ENCODE measurements around the gene KCTD5.

GRCh38 chr16:2664574-2664982 is 17.7 kb upstream of the KCTD5 start:
- no peak for TF ChIP-seq CTCF (tag by site-specific recombination; IDR thresholded peaks at IDR 0.05)
- TF ChIP-seq ZNF311 (tag by site-specific recombination; IDR thresholded peaks at IDR 0.05; ENCODE audit: borderline replicate concordance): no peak
- no peak for TF ChIP-seq ZNF114 (tag by site-specific recombination; IDR thresholded peaks at IDR 0.05)
- no peak for TF ChIP-seq ZNF521 (tag by site-specific recombination; IDR thresholded peaks at IDR 0.05)
- peak; percentile 44; the same call in 1 of the 2 replicates for TF ChIP-seq ZEB2 (tag by site-specific recombination; IDR thresholded peaks at IDR 0.05)
- no peak for TF ChIP-seq ZNF2 (tag by site-specific recombination; IDR thresholded peaks at IDR 0.05)
- TF ChIP-seq ZNF391 (tag by site-specific recombination; IDR thresholded peaks at IDR 0.05; ENCODE audit: borderline replicate concordance, low read depth): peak; percentile 48; the same call in 1 of the 2 replicates
- no peak for TF ChIP-seq ZFP3 (tag by site-specific recombination; IDR thresholded peaks at IDR 0.05; ENCODE audit: low read depth)
- TF ChIP-seq ZNF23 (tag by site-specific recombination; IDR thresholded peaks at IDR 0.05; ENCODE audit: borderline replicate concordance): no peak
- TF ChIP-seq ZBTB6 (tag by site-specific recombination; IDR thresholded peaks at IDR 0.05): no peak
- peak; percentile 90 for TF ChIP-seq SCRT2 (tag by site-specific recombination; IDR thresholded peaks at IDR 0.05)
- no peak for TF ChIP-seq PRDM2 (tag by site-specific recombination; IDR thresholded peaks at IDR 0.05; ENCODE audit: borderline replicate concordance)
- TF ChIP-seq HIC1 (tag by site-specific recombination; IDR thresholded peaks at IDR 0.05): no peak
